HCT116 (cell line): ENCODE results near the gene ITM2C.

Experiments
- POLR2A ChIP-seq: IDR thresholded peaks from 2 replicates; pipeline ENCODE4 v1.7.0; 2011; ENCODE audit warnings: borderline replicate concordance; ENCODE audit not compliant: insufficient read depth, insufficient read length; ENCODE audit errors: extremely low read depth
- SIN3A ChIP-seq: IDR thresholded peaks from 2 replicates; pipeline ENCODE4 v1.6.1; 2012; ENCODE audit warnings: low read depth
- SP1 ChIP-seq: IDR thresholded peaks from 2 replicates; pipeline ENCODE4 v1.6.1; 2012; ENCODE audit warnings: low read depth
- ZNF274 ChIP-seq: fragments of 200-500 bp; sonication (Bioruptor generic); IDR thresholded peaks from 2 replicates; pipeline ENCODE4 v1.6.1; 2014; ENCODE audit warnings: mild to moderate bottlenecking, low read depth, low read length, inconsistent platforms
- TF ChIP-seq, protein P1 (sequence below), 3 experiments: fragments of 200-600 bp in 1 of 3; sonication (generic) in 1 of 3; IDR thresholded peaks in 2 of 3; conservative IDR thresholded peaks in 1 of 3; 2 replicates each; pipeline ENCODE4 v1.5.1; 2012 to 2017; ENCODE audit warnings: low read depth in 2 of 3, low read length in 2 of 3, antibody characterized with exemption in 1 of 3, borderline replicate concordance in 1 of 3, control low read depth in 1 of 3, mild to moderate bottlenecking in 1 of 3, mixed read lengths in 1 of 3, mixed run types in 1 of 3, moderate library complexity in 1 of 3; ENCODE audit not compliant: insufficient read depth in 1 of 3

DNA sequence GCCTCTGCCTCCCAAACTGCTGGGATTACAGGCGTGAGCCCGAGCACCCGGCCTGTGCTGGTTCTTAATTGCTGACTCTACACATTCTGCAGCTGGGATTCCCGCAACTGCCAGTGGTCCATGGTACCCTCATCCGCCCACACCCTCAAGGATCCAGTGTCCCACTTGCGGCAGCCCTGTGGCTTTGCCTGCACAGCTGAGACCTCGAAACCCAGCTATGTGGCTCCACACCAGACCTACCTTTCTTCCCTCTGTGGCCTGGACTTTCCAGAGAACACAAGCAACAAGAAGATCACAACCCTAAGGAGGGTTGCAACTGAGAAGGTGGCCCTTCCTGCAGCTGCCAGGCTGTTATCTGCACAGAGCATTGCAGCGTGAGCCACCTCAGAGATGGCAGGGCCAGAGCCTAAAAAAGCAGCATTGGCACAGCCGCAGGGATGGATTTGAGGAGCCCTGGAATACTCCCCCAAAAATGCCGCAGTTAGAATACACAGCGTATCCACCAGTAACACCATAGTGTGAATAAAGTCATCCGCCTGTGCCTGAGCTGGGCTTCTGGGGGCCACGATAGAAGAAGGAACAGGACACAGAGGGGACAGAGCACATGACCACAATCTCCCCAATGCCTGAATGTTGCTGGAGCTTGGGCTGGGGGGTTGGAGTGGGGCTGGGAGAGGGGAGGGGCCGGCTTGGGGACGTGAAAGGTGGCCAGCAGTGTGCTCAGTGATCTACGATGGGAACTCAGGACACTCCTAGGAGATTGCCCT is 58.4 kb downstream of the ITM2C start:
- TF ChIP-seq, protein P1, sequence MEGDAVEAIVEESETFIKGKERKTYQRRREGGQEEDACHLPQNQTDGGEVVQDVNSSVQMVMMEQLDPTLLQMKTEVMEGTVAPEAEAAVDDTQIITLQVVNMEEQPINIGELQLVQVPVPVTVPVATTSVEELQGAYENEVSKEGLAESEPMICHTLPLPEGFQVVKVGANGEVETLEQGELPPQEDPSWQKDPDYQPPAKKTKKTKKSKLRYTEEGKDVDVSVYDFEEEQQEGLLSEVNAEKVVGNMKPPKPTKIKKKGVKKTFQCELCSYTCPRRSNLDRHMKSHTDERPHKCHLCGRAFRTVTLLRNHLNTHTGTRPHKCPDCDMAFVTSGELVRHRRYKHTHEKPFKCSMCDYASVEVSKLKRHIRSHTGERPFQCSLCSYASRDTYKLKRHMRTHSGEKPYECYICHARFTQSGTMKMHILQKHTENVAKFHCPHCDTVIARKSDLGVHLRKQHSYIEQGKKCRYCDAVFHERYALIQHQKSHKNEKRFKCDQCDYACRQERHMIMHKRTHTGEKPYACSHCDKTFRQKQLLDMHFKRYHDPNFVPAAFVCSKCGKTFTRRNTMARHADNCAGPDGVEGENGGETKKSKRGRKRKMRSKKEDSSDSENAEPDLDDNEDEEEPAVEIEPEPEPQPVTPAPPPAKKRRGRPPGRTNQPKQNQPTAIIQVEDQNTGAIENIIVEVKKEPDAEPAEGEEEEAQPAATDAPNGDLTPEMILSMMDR (IDR thresholded peaks at IDR 0.05 in 2 of 3, conservative IDR thresholded peaks at IDR 0.05 in 1 of 3; ENCODE audit: borderline replicate concordance in 1 of 3, insufficient read depth in 1 of 3, low read depth in 2 of 3, low read length in 2 of 3) = no peak
- TF ChIP-seq SP1 (no peak), ZNF274 (no peak), POLR2A (no peak), SIN3A (no peak)
